ENCODE measurements around the gene RCE1.

- TF ChIP-seq POLR2A (IDR thresholded peaks at IDR 0.05) (no peak), CTCF (IDR thresholded peaks at IDR 0.05 in 4 of 5, conservative IDR thresholded peaks at IDR 0.05 in 1 of 5) (no peak)
These were observed 33.6 kb upstream of the RCE1 start for GRCh38 chr11:66809592-66809991.
